ENCODE measurements around the gene UBQLN4. TPM values are rescaled to one million over a fixed set of nuclear protein-coding genes. Genes with fewer than 3 reads are reported as not detected.

UBQLN4 gene
- total and polyA plus RNA-seq, 2 of the 4 experiments (the other 2 are of a cell fraction), result 8.8 to 21.6 TPM

- Histone ChIP-seq H2AK9ac (replicated peaks; ENCODE audit: low read depth, low read length, poor library complexity) (no peak overlapping the region), H2BK120ac (ENCODE audit: low read depth, low read length) (no peak overlapping the region), H4K8ac (ENCODE audit: low read depth in 2 of 2, low read length in 2 of 2) (no peak overlapping the region), H3K9ac (ENCODE audit: low read depth, low read length) (no peak overlapping the region), H3K4me1 (ENCODE audit: control insufficient read depth, insufficient read depth, low read length) (peaks cover 5% of the 10 kb centered on the region), H3K23ac (ENCODE audit: low read depth, low read length) (no peak overlapping the region), H3K36me3 (ENCODE audit: control insufficient read depth, insufficient read depth, low read length) (no peaks in the 10 kb centered on the region), H3K4me2 (ENCODE audit: low read depth, low read length) (no peak overlapping the region), H3K79me1 (ENCODE audit: low read depth in 1 of 2, low read length in 2 of 2) (no peaks in the 10 kb centered on the region), H3K9me1 (ENCODE audit: insufficient read depth, low read length) (peaks cover 2% of the 10 kb centered on the region; the same call in 1 of the 2 replicates), H3K56ac (ENCODE audit: extremely low read depth, insufficient read depth, low read length) (no peak overlapping the region), H3K4me3 (ENCODE audit: insufficient read depth, low read depth, low read length) (no peak overlapping the region), H2AFZ (replicated peaks; ENCODE audit: low read length, poor library complexity) (no peak overlapping the region), H4K20me1 (ENCODE audit: insufficient read depth, low read length) (no peaks in the 10 kb centered on the region), H3K14ac (replicated peaks; ENCODE audit: low read depth, low read length) (no peak overlapping the region), H3K18ac (ENCODE audit: low read depth, low read length) (no peak overlapping the region), H4K5ac (ENCODE audit: low read depth, low read length) (no peak overlapping the region), H4K91ac (ENCODE audit: insufficient read depth, low read depth, low read length) (no peak overlapping the region), H2BK15ac (ENCODE audit: low read depth, low read length) (no peak overlapping the region), H3K9me3 (ENCODE audit: control insufficient read depth, insufficient read depth, low read length) (no peaks in the 10 kb centered on the region), H2BK20ac (ENCODE audit: low read depth, low read length) (no peak overlapping the region), H3K27ac (ENCODE audit: insufficient read depth, low read length) (no peak overlapping the region), H2BK5ac (ENCODE audit: low read depth, low read length, poor library complexity, severe bottlenecking) (no peak overlapping the region), H3K27me3 (ENCODE audit: control insufficient read depth, insufficient read depth, low read length) (no peaks in the 10 kb centered on the region), H2AK5ac (ENCODE audit: low read depth, low read length) (no peak overlapping the region), H3K4ac (ENCODE audit: low read depth, low read length) (no peak overlapping the region)
- ATAC-seq (ENCODE audit: low read depth) (no peak), DNase-seq (no peak)
- no TSS peak for BruUV-seq (replicated peaks)
- in situ Hi-C loops (cut with MboI; ENCODE audit: low sequenced_read_pairs) (loop anchor here (5.0 kb wide), 1 partner anchor 127 kb away; no protein-coding TSS in a partner anchor), intact Hi-C loops (cut with micrococcal nuclease) (no loop called here), dilution Hi-C loops (cut with HindIII; ENCODE audit: low sequenced_read_pairs, unreplicated experiment) (no loop called here)
- POLR2A ChIA-PET (ENCODE audit: unreplicated experiment), result no interaction called here
- no CpG with 5 or more reads among the region's 2 CpGs for WGBS, 2 experiments (ENCODE audit: extremely low coverage in 2 of 2, insufficient read length in 1 of 2)
- TF ChIP-seq BHLHE40 (IDR thresholded peaks at IDR 0.05; ENCODE audit: low read depth, low read length) (no peak), RAD21 (IDR thresholded peaks at IDR 0.05; ENCODE audit: low read length) (no peak), FOS (IDR thresholded peaks at IDR 0.05; ENCODE audit: low read depth, low read length) (no peak)
- CTCF ChIA-PET, result no interaction called here
Observed at GRCh38 chr1:156064615-156065014, 11.0 kb upstream of the UBQLN4 start.
